Measurements from ENCODE around the gene ZNF407.

Gene ZNF407

GRCh38 chr18:74896390-74896991, 298.8 kb downstream of the ZNF407 start:
- DNase-seq: peak; percentile 87

- DNase-seq: no peak
Measured at GRCh38 chr18:74897971-74898657, 300.4 kb downstream of the ZNF407 start.

- DNase-seq: no peak
Measured at GRCh38 chr18:74898965-74899364, 301.3 kb downstream of the ZNF407 start.

GRCh38 chr18:74899554-74899953, 301.9 kb downstream of the ZNF407 start:
- no peak for DNase-seq

- no peak for DNase-seq
Measured at GRCh38 chr18:74901362-74902146, 303.9 kb downstream of the ZNF407 start.

- DNase-seq: no peak
Measured at GRCh38 chr18:74902147-74902455, 304.4 kb downstream of the ZNF407 start.

GRCh38 chr18:74905247-74905646, 307.6 kb downstream of the ZNF407 start:
- DNase-seq: no peak

- DNase-seq: no peak
Measured at GRCh38 chr18:74906184-74906583, 308.5 kb downstream of the ZNF407 start.

- no peak for DNase-seq
Measured at GRCh38 chr18:74914052-74914591, 316.5 kb downstream of the ZNF407 start.

GRCh38 chr18:74914648-74915047, 317.0 kb downstream of the ZNF407 start:
- DNase-seq: no peak

GRCh38 chr18:74916773-74917393, 319.2 kb downstream of the ZNF407 start:
- no peak for DNase-seq

- no peak for DNase-seq
Measured at GRCh38 chr18:74918276-74918790, 320.7 kb downstream of the ZNF407 start.

GRCh38 chr18:74921057-74921820, 323.6 kb downstream of the ZNF407 start:
- no peak for DNase-seq

GRCh38 chr18:74926051-74926450, 328.4 kb downstream of the ZNF407 start:
- no peak for DNase-seq

- DNase-seq: no peak
Measured at GRCh38 chr18:74928194-74928968, 330.7 kb downstream of the ZNF407 start.

GRCh38 chr18:74929110-74929509, 331.4 kb downstream of the ZNF407 start:
- DNase-seq: no peak

- DNase-seq: no peak
Measured at GRCh38 chr18:74930616-74931015, 332.9 kb downstream of the ZNF407 start.

- DNase-seq: no peak
Measured at GRCh38 chr18:74933930-74934329, 336.3 kb downstream of the ZNF407 start.

GRCh38 chr18:74935434-74935833, 337.8 kb downstream of the ZNF407 start:
- no peak for DNase-seq

- DNase-seq: no peak
Measured at GRCh38 chr18:74936343-74936742, 338.7 kb downstream of the ZNF407 start.

- no peak for DNase-seq
Measured at GRCh38 chr18:74937291-74937690, 339.6 kb downstream of the ZNF407 start.

- no peak for DNase-seq
Measured at GRCh38 chr18:74940856-74941255, 343.2 kb downstream of the ZNF407 start.
